NK-92 (cell line): ENCODE results near the gene UPP2.

Experiments used
- DNase-seq: peaks from one replicate; lab custom pipeline; 2025; ENCODE audit not compliant: unreplicated experiment; lab: John Stamatoyannopoulos, UW

The UPP2 gene

DNA sequence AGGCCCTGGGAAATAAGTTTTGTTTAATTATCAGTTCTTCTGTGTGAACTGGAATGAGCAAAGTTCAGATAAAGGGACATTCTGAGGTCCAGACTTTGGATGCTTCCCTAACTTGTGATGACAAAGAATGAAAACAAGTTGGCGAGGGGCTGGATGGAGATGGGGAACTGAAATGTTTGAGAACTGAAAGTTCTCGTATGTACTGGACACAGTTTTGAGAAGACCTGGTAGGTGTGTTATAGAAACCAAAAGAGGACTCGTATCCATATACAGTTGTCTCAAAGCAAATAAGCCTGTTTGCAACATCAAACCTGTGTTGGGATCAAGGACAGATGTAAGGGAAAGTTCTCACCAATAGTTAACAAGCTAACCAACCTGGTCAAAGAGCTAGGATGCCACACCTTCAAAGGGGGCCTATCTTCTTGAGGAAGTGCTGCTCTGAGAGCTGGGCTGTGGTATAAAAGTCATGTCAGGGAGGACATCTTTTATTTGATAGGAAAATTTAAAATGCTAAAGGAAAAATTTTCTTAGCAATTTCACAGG is at the start of gene UPP2:
UPP2 (plus strand) TSS at position 493 of the 543 bp plus-strand sequence. CDS start 188 bp downstream, outside the sequence.
- DNase-seq, result no peak

DNA sequence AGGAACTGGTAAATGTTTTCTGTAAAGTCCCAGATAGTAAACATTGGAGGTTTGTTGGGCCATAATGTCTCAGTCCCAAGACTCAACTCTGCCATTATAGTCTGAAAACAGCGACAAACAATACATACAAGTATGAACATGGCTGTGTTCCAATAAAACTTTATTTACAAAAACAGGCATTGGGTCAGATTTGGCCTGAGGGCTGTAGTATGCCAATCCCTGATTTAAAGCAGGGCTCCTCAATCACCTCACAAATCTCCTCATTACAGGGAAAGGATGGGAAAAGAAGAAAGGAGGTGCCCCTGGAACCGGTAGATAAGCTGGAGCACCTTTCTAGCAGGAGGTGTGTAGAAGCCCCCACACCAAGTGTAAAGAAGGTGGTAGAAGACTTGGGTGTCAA is 48.9 kb upstream of the UPP2 start:
- no peak for DNase-seq

DNA sequence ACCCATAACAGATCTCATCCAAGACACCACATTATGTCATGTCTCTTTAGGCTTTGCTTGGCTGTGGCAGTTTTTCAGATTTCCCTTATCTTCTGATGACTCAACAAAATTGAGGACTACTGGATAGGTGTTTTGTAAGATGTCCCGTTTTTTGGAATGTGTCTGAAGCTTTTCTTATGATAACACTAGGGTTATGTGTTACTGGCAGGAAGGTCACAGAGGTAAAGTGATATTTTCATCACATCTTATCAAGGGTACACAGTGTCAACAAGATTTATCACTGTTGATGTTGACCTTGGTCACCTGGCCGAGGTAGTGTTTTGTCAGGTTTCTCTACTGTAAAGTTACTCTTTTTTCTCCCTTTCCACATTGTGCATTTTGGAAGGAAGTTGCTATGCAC is 44.8 kb upstream of the UPP2 start:
- no peak for DNase-seq

DNA sequence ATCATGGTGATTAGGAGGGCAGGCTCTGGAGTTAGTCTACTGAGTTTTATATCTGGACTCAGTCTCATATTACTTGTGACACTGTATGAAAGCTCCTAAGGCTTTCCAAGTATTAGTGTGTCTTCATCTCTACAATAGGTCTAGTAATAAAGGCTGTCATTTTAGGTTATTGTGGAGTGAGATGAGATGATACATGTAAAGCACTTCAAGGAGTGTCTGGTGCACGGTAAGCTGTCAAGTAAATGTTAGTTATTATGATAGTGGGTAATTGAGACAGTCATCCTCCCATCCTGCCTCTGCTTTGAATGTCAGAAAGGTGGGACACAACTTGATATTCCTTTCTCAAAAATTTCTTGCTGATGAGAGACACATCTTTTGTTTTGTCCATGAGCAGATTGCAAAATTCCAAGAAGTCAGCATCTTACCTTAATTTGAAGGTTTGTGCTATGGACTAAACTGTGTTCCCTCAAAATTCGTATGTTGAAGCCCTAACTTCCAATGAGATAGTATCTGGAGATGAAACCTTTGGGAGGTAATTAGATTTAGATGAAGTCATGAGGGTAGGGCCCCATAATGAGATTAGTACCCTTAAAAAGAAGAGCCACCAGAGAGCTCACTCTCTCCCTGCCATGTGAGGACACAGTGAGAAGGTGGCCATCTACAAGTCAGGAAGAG is 41.4 kb upstream of the UPP2 start:
- DNase-seq, result no peak

DNA sequence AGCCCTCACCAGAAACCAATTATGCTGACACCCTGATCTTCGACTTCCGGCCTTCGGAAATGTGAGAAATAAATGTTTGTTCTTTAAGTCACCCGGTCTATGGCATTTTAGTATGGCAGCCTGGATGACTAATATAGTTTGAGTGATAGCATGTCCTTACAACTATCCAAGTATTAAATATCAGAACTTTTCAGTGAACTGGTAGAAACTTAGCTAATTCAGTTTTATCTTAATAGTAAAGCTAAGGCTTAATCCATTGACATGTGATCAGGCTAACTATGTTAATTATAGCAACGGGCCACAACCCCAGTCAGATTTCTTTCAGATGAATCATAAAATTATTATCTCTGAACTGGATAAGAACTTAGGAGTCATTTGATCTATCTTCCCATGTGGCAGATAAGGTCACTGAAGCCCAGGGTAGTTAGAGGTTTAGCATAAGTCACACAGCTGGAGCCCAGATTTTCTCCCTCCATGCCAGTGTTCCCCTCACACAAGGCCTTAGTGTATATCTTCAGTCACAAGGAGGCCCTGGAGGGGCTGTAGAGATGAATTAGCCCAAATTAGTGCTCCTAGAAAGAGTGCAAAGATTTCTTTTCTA is 40.7 kb upstream of the UPP2 start:
- no peak for DNase-seq

DNA sequence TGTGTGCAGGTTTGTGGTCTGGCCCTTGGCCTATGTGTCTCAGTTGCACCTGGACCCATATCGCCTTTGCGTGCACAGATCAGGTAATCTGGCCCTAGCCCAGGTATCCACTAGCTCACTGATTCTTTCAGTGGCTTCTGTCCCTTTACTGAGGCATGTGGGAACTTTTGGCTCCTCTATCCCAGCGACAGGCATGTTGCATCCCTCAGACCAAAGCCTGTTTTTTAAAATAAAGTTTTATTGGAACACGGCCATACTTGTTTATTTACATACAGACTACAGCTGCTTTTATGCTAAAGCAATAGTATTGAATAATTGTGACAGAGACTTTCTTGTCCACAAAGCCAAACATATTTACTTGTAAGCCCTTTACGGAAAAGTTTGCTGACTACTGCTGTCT is 39.9 kb upstream of the UPP2 start:
- DNase-seq, result no peak

DNA sequence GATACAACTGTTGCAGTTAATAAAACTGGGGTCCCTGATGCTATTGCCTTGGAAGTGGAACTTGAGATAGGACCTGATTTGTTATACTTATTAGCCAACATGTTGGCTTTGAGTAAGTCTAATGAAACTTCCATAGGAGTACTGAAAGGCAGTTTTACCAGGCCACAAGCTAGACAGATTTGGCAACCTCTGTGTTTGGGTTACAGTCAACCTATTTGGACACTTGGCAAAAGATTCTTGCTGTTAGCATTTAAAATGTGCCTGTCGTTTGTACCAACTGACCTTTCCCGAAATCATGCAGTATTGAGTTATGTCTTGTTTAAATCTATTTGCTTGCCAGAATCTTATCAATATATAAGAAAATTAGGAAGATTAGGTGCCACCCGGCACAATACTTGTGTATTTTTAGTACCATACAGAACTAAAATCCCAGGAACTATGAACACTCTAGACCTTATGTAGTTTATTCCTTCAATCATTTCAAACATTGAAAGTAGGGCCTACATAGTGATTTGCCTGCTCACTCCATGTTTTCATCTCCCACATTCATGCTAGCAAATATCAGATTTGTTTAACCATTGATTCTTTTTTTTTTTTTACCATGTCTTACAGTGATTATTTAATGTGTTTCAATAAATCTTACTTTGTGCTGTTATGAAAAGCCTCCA is 35.5 kb upstream of the UPP2 start:
- DNase-seq, result no peak

DNA sequence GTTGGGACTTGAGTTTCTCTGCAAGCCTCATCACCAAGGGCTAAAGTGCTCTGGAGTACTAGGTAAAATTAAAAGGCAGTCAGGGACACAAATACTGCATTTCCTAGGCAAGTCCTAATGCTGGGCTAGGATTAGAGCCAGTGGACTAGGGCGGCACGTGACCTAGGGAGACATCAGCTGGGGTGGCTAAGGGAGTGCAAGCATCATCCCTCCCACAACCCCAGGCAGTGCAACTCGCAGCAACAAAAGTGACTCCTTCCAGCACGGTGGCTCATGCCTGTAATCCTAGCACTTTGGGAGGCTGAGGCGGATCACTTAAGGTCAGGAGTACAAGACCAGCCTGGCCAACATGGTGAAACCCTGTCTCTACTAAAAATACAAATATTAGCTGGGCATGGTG is 30.7 kb upstream of the UPP2 start:
- DNase-seq, result no peak

DNA sequence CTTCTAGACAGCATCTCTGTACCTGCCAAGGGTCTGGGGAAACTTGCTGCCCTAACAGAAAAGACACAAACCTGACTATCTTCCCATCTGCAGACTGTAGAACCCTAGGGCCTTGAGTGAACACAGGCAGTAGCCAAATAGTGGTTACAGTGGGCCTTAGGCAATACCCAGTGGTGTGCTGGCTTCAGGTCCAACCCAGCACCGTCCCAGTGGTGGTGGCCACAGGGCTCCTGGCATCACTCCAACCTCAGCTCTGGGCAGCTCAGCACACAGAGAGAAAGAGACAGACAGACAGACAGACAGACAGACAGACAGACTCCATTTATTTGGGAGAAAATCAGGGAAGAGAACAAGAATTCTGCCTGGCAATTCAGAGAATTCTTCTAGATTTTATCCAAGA is 29.3 kb upstream of the UPP2 start:
- no peak for DNase-seq

DNA sequence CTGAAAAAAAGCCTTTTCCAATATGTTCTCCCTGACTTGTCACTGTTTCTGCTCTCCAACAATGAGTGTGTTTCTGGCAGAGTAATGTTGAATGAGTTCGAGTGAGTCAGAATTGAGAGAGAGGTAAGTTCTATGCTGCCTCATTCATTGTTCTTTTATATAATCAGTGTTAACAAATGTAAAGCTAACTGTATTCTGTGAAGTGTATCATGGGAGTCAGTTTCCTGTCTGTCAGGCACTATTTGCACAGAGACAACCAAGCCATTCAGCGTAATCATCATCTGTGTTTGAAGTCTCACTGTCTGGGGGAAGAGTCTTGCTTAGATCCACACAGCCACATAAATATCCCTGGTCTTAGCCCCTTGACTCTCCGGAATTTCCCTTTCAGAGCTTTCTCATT is 22.0 kb upstream of the UPP2 start:
- DNase-seq, result no peak

DNA sequence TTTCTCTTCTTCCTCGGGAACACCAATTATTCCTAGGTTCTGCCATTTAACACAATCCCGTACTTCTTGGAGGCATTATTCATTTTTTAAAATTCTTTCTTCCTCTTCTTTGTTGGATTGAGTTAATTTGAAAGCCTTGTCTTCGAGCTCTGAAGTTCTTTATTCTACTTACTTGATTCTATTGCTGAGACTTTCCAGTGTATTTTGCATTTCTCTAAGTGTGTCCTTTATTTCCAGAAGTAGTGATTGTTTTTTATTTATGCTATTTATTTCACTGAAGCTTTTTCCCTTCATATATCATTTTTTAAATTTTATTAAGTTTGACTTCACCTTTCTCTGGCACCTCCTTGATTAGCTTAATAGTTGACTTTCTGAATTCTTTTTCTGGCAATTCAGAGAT is 13.6 kb upstream of the UPP2 start:
- no peak for DNase-seq

DNA sequence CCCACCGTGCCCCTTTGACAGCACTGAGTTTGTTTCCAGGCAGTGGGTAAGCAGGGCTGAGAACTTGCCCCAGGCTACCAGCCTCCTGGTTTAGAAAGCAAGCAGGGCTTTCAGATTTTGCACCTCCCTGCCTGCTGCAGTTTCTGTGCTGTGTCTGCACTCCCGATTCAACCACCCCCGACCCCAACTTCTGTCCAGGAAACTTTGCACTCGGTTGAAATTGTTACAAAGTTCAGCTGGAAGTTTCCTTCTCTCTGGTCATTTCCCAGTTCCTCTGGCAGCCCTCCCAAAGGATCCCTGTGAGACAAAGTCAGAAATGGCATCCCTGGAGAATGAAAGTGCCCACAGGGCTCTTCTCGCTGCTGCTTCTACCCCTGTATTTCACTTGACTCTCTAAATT is 12.4 kb upstream of the UPP2 start:
- no peak for DNase-seq

DNA sequence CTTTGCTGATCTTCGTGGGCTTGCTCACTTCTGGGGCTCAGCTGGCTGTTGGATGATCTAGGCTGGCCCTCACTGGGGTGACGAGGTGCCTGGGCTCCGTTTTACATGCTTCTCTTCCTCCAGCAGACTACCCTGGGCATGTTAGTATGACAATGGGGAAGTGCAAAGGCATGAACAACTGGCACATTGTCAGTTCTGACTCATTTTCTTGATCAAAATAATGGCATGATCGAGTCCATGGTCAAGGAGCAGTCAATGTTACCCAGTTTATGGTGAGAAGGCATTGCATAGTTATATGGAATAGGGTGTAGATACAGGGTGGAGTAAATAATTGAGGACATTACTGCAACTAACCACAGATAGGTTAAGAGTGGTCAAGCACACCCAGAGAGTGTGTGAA is 10.0 kb upstream of the UPP2 start:
- DNase-seq, result no peak

DNA sequence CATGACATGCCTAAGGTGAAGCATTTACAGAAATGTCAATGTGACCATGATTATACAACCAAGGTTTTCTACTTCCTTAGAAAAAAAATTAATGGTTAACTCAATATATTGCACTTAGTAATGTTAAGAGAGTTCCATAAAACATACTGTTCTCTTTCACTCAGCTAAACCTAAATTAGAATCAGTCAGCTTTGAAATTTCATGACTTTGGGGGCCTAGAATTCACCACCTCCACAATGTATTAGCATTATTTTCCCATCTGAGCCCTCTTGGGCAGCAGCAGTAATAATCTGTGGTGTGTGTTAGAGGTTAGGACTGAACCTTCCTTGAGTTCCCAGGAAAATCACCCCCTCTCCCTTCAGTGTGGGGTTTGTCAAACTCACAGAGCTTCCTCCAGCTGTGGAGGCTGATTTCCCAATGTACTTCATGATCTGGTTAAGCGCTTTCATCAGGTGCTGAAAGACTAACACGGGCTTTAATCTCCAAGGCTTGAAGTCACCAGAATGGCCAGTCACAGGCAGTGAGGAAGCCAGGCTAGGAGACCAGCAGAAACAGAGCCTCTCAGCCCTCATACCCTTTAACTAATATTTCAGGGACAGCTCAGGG is 7.1 kb upstream of the UPP2 start:
- DNase-seq, result no peak

DNA sequence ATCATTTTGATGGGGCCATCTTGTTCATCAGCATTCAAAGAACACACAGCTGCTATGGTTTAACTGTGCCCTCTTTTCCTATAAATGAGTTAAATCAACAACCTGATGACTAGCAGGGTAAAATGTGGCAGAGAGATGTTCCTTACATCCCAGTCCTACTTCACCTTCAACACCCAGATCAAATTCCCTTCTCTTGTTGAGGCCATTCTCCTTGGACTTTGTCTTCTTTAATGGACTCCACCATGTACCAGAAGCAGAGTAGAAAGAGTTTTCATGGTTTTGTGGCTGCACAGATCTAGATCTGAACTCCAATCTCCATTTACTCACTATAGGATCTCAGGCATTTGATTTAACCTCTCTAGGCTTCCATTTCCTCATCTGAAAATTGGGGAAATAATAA is 6.4 kb upstream of the UPP2 start:
- no peak for DNase-seq

DNA sequence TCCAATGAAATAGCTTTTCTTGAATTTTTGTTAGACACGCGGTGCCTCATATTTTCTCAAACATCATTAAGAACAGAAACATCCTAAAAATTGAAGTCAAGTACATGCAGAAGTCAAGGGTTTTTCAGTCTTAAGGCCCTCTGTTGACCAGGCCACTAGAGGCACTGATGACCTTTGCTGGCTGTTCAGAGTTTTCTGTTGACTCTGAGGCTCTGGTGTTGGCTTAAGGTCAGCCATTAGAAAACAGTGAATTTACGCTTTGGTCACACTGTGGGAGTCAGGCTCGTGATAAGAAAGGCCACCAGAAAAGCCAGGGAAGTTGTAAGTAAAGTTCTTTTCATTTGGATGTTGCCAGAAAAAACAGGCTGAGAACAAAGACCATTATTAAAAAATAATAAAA is 5.8 kb upstream of the UPP2 start:
- no peak for DNase-seq

DNA sequence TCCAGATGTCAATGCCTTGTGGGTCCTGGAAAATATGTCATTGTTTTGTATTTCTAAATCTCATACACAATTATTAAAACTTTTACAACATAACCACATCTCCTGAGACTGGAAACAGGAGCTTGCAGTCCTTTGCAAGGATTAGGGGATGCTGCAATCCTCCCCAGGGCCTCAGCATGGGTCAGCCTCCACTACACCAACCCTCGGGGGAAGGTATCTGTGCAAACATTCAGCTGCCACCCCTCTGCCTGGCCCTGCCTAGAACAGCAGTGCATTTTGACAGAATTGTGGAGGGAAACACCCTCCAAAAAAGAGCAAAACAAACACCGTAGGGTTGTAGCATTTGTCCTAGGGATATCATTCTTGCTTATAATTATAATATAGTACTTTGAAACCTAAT is 4.2 kb upstream of the UPP2 start:
- DNase-seq, result no peak

DNA sequence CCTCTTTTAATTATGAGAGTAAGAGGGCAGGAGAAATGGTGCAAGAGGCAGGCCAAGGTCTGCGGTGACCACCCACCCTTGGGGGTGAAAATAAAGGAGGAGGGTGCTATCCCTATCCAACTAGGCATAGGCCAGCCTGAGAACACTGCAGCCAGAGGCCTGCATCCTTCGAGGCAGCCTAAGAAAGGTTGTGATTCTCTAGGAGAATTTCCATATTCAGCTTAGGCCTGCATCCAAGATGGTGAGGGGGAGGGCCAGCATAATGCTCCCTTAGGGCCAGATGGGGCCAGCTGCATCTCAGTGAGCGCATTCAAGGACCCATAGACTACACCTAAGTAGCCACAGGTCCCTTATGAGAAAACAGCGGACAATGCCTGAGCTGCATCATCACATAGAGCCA is 3.5 kb upstream of the UPP2 start:
- DNase-seq, result no peak

DNA sequence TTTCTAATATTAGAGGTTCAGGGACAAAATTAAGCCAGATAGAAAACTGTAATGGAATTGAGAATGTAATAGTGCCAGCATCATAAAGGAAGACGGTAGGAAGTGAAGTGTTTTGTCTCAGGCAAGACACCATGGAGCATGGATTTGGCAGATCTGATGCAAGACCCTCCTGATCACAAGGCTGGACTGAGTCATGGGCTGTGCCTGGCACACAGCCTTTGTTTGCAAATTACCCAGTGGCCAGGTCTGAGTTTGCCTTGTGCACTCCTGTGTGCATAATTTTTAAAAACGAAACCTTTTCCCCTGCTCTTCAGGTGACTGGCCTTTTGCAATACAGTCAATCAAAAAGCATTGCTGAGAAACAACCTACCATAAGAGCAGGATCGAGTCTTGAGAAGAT is 2.0 kb upstream of the UPP2 start:
- DNase-seq, result no peak

DNA sequence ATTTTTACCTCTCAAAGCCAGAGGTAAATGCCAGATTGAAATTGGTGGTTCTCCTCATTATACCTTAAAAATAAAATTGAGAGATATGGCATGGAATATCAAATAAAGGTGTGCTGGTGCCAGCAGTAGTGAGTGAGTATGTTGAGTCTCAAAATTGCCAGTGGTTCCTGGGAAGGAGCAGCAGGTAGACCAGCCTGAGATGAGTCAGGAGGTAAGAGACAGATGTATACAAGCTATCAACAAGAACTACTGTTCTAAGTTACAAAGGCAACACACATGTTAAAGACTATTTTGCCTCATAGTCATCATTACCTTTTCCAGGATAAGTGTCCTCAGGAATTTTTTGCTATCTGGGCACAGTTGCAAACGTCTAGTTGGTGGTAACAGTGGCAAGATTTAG is 1.3 kb upstream of the UPP2 start:
- DNase-seq, result no peak

DNA sequence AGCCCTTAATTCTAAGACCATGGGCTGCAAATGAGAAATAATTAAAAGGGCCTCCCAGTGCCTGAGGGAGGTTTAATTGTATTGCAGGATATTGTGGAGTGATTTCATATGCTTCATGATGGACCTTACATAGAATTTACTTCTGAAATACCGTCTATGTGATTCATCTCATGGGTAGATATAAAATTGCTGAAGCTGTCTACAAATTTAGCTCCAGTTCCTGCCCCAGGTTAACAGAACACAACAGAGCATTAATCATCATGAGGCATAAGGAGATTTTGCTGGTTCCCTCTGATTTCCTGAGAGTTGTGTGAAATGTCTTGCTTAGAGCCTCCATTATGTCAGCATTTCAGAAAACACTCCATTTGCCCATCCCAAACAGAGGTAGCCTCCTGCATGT is 770 bp downstream of the UPP2 start:
- no peak for DNase-seq

DNA sequence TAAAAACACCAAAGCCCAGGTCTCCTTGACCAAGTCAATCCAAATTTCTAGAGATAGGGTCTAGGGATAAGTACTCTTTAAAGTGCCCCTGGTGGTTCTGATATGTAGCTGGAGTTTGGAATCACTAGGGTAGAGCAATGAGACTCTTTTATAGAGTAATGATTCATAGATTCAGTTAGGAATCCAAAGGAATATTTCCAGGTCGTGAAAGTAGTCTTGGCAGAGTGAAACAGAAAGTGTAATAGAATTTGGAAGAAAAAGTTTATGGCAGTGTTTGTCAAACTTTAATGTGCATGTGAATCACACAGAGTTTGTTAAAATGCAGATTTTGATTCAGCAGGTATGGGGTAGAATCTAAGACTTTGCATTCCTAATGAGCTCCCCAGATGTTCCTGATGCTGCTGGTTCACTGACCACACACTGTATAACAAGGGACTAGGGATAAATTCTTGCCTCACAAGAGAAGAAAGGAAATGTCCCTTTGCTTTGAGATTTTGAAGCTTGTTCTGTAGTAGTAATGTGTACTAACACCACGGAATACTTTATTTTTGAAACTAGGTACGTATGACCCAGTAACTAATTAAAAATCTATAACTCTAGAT is 1.8 kb downstream of the UPP2 start:
- DNase-seq, result no peak
